Kidney (tissue), 14 donors: ENCODE measurements around the gene PLA2G4E. TPM values are rescaled to one million over a fixed set of nuclear protein-coding genes. Genes with fewer than 3 reads are reported as not detected.

Experiments
- DNase-seq, 5 donors: peaks; one replicate each; pipeline ENCODE4 v3.0.0-alpha.2; 2013 to 2020
- FAIRE-seq: peaks from 2 replicates; lab custom pipeline; 2012; peaks lifted over from hg19 to GRCh38; lab: Jason Lieb, UNC
- H3K27ac ChIP-seq, 2 donors: one replicate each; pipeline ENCODE4 v1.7.0; 2013; ENCODE audit warnings: low read depth in 2 of 2, low read length in 2 of 2, inconsistent platforms in 1 of 2
- H3K27me3 ChIP-seq: one replicate; pipeline ENCODE4 v1.7.1; 2013; ENCODE audit warnings: low read length, inconsistent platforms; ENCODE audit not compliant: control insufficient read depth, insufficient read depth
- H3K36me3 ChIP-seq, 3 donors: one replicate each; pipeline versions ENCODE4 v1.7.0 to v1.7.1; 2013; ENCODE audit warnings: low read length in 3 of 3, control low read depth in 1 of 3, inconsistent platforms in 1 of 3; ENCODE audit not compliant: insufficient read depth in 3 of 3, control insufficient read depth in 2 of 3
- H3K4me1 ChIP-seq, 3 donors: one replicate each; pipeline versions ENCODE4 v1.7.0 to v1.7.1; 2013; ENCODE audit warnings: low read length in 3 of 3, inconsistent platforms in 1 of 3, low read depth in 1 of 3; ENCODE audit not compliant: control insufficient read depth in 2 of 3, insufficient read depth in 2 of 3
- H3K4me3 ChIP-seq, 3 donors: one replicate each; pipeline versions ENCODE4 v1.7.0 to v1.8.1; 2013; ENCODE audit warnings: low read length in 3 of 3, control low read depth in 1 of 3, inconsistent platforms in 1 of 3
- H3K9ac ChIP-seq, 3 donors: one replicate each; pipeline versions ENCODE4 v1.7.0 to v1.7.1; 2013; ENCODE audit warnings: low read length in 3 of 3, control low read depth in 1 of 3, inconsistent platforms in 1 of 3
- H3K9me3 ChIP-seq, 3 donors: one replicate each; pipeline versions ENCODE4 v1.7.0 to v1.7.1; 2013; ENCODE audit warnings: low read length in 3 of 3, control low read depth in 1 of 3, inconsistent platforms in 1 of 3; ENCODE audit not compliant: control insufficient read depth in 2 of 3, insufficient read depth in 1 of 3
- CTCF ChIP-seq: IDR thresholded peaks from 3 replicates; pipeline ENCODE4 v1.5.1; 2012; ENCODE audit warnings: mild to moderate bottlenecking, moderate library complexity, borderline replicate concordance; ENCODE audit not compliant: insufficient read depth; ENCODE audit errors: extremely low read depth
- intact Hi-C: fragments of 100-400 bp; cut with DNase I; formaldehyde crosslinking; loops from one replicate; pipeline ENCODE4 v1.11.1; 2022
- polyA plus RNA-seq: library from polyadenylated mRNA; stranded (reverse); fragments of 350-450 nt; fragmentation: Illumina TruSeq; extraction: RNeasy Lipid Tissue Mini Kit (QIAGEN cat#74804); gene quantifications from one replicate; pipeline ENCODE4 v1.2.3, GENCODE V29; 2014; ENCODE audit warnings: low read depth, low replicate concordance; ENCODE audit not compliant: insufficient read depth
- total RNA-seq: library from RNA; stranded (reverse); fragmentation: NEBNext Ultra II Directional; extraction: Animal tissue kit (Norgen Biotek cat#: 25700); gene quantifications from one replicate; pipeline ENCODE4 v1.2.1, GENCODE V29; 2021
- donor health status: control.
- donor health status: control.
- donor health status: control.
- donor health status: control.
- donor health status: control.
- donor health status: DM: yes; HTN: yes; CAD: no.
- donor health status: Normal renal cell carcinoma (clear cell type).

PLA2G4E gene
- total and polyA plus RNA-seq, 2 donors from 2014 or later, result not detected

- DNase-seq (peak in 4 of 5 donors; percentile 56 to 69 (median 60)), FAIRE-seq (no peak)
- intact Hi-C loops, result no loop called here
- Histone ChIP-seq H3K27me3 (no peaks in the 10 kb centered on the region), H3K9me3 (no peaks in the 10 kb centered on the region), H3K9ac (no peak overlapping the region), H3K4me3 (no peak overlapping the region), H3K4me1 (peaks cover 0 to 6% (median 0%) of the 10 kb centered on the region in 3 donors), H3K36me3 (no peaks in the 10 kb centered on the region), H3K27ac (no peak overlapping the region)
- peak; percentile 93 for TF ChIP-seq CTCF
Observed at GRCh38 chr15:42059661-42060476, 39.0 kb upstream of the PLA2G4E start.

- intact Hi-C loops, result no loop called here
- FAIRE-seq, result no peak
- TF ChIP-seq CTCF, result no peak
Observed at GRCh38 chr15:42058791-42059190, 37.9 kb upstream of the PLA2G4E start.

DNA sequence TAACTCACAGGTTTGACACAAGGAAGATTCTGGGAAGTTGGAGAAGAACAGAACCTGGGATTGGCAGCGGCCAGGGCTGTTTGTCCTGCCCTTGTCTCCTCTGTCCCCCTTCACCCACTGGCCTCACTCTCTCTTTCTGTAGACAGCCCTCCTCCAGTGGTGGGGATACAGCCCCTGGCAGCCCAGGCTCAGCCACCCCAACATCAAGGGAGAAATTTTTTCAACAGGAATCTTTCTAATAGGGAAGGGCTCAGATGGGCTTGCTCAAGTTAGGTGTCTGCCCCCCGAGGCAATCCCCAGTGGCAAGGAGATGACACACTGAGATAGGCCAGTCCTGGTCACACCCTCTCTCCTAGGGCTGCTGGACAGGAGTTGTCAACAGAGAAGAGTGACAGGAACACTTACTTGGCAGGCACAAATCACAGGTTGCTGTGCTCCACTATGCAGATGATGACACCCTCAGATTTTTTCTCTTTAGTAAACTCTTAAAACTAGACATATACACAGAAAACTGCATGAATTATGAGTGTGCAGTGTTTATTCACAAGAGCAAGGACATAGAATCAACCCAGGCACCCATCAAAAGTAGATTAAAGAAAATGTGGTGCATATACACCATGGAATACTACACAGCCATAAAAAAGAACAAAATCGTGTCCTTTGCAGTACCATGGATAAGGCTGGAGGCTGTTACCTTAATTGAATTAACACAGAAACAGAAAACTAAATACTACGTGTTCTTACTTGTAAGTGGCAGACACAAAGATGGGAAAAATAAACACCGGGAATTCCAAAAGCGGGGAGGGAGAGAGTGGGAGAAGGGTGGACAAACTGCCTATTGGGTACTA is 37.2 kb upstream of the PLA2G4E start:
- Histone ChIP-seq H3K36me3 (no peaks in the 10 kb centered on the region), H3K9me3 (no peaks in the 10 kb centered on the region), H3K27me3 (no peaks in the 10 kb centered on the region), H3K4me3 (no peak overlapping the region), H3K27ac (no peak overlapping the region), H3K4me1 (peaks cover 0 to 6% (median 0%) of the 10 kb centered on the region in 3 donors), H3K9ac (no peak overlapping the region)
- intact Hi-C loops, result no loop called here
- TF ChIP-seq CTCF, result no peak
- FAIRE-seq (no peak), DNase-seq (no peak)

More at GRCh38 chr15:42058791-42059190, 37.9 kb upstream of the PLA2G4E start:
- Histone ChIP-seq H3K4me3 (no peak overlapping the region), H3K27ac (no peak overlapping the region), H3K27me3 (no peaks in the 10 kb centered on the region), H3K9me3 (no peaks in the 10 kb centered on the region), H3K36me3 (no peaks in the 10 kb centered on the region), H3K9ac (no peak overlapping the region), H3K4me1 (peaks cover 0 to 6% (median 0%) of the 10 kb centered on the region in 3 donors)
- no peak for DNase-seq
